Ascending aorta (tissue), 2 donors: Measurements from ENCODE around the gene NECAB3. TPM values are rescaled to one million over a fixed set of nuclear protein-coding genes. Genes with fewer than 3 reads are reported as not detected.

Source experiments
- DNase-seq, 2 donors: peaks; one replicate each; pipeline ENCODE4 v3.0.0-alpha.2; 2019; ENCODE audit warnings: low spot score in 2 of 2
- H3K27ac ChIP-seq, 2 donors: fragments of 200-600 bp; sonication (generic); one replicate each; pipeline ENCODE4 v1.5.1; 2016 to 2017; ENCODE audit warnings: mild to moderate bottlenecking in 1 of 2
- H3K27me3 ChIP-seq: fragments of 200-600 bp; sonication (generic); one replicate; pipeline ENCODE4 v1.5.1; 2017
- H3K36me3 ChIP-seq, 2 donors: fragments of 200-600 bp; sonication (generic); one replicate each; pipeline ENCODE4 v1.5.1; 2016
- H3K4me1 ChIP-seq, 2 donors: fragments of 200-600 bp; sonication (generic); one replicate each; pipeline ENCODE4 v1.5.1; 2016 to 2017; ENCODE audit warnings: mild to moderate bottlenecking in 1 of 2
- H3K4me3 ChIP-seq, 2 donors: fragments of 200-600 bp; sonication (generic); one replicate each; pipeline ENCODE4 v1.5.1; 2016 to 2017; ENCODE audit warnings: mild to moderate bottlenecking in 1 of 2
- H3K9me3 ChIP-seq, 2 donors: fragments of 200-600 bp; sonication (generic); one replicate each; pipeline ENCODE4 v1.5.1; 2016
- CTCF ChIP-seq, 3 experiments: fragments of 200-600 bp in 2 of 3; fragments of 450-650 bp in 1 of 3; sonication (generic) in 2 of 3; IDR thresholded peaks; one replicate each; pipeline ENCODE4 v1.5.1; 2016 to 2019; ENCODE audit warnings: antibody characterized with exemption in 3 of 3, mild to moderate bottlenecking in 1 of 3, moderate library complexity in 1 of 3
- intact Hi-C: fragments of 100-400 bp; cut with DNase I; formaldehyde crosslinking; loops from one replicate; pipeline ENCODE4 v1.15.1; 2023
- total RNA-seq: library from RNA; depleted of rRNA; stranded (reverse); fragments of >200 nt; gene quantifications from one replicate; pipeline ENCODE4 v1.1.0, GENCODE V29; 2016

NECAB3 gene
- total RNA-seq, 1 donor from 2014 or later = 21.3 TPM

DNA sequence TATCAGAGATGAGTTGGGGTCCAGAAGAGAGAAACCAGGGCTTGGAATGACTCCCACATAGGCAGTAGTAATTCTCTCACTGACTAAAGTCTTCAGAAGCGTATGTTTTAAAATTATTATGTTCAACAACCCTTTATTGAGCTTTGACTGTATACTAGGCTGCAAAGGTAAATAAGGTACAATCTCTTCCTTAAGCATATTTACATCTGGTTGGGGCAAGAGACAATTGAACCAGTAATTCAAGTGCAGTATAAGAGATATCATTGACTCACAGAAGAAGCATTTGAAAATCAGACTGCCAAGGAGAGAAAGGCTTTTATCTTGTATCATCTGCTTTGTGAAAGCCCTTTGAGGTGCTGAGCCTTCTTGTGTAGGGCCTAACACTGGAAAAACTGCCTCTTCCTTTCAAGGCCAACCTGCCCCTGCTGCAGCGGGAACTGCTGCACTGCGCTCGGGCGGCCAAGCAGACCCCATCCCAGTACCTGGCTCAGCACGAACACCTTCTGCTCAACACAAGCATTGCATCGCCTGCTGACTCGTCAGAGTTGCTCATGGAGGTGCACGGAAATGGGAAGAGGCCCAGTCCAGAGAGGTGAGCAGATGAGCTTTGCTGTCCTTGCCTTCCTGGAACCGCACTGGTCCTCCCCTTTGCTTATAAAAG lies 51.4 kb downstream of the NECAB3 start:
- TF ChIP-seq CTCF (IDR thresholded peaks at IDR 0.05) = no peak
- no peaks in the 10 kb centered on the region for H3K27me3 ChIP-seq
- peaks cover 31 to 48% of the 10 kb centered on the region in 2 donors for H3K36me3 ChIP-seq

GRCh38 chr20:33621717-33622400 lies 52.4 kb downstream of the NECAB3 start:
- intact Hi-C loops = no loop called here

More for the DNA sequence above, 51.4 kb downstream of the NECAB3 start:
- H3K4me3 ChIP-seq = no peak overlapping the region
- H3K9me3 ChIP-seq = no peaks in the 10 kb centered on the region
- no peak for DNase-seq
- intact Hi-C loops = no loop called here
- no peaks in the 10 kb centered on the region for H3K4me1 ChIP-seq
- no peak overlapping the region for H3K27ac ChIP-seq

DNA sequence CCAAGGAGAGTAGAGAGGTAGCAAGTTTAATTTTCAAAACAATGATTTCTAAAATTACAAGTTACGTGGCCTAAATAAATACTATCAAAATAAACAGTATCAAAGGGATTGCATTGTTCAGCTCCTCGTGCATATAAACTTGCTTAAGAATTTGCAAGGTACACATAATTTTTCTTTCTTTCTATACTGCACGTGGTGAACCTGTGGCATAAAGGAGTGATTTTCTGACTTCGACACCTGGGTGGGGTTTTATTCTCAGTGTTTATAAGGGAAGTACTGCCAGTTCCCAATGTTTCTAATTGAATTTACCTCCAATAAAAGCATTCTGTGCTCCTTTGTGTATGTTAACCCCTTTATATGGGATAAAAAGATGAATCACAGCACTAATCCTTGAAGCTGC lies 62.2 kb downstream of the NECAB3 start:
- Histone ChIP-seq H3K4me1 (no peaks in the 10 kb centered on the region), H3K4me3 (no peak overlapping the region), H3K27ac (no peak overlapping the region), H3K36me3 (peaks cover 25 to 49% of the 10 kb centered on the region in 2 donors), H3K27me3 (no peaks in the 10 kb centered on the region), H3K9me3 (no peaks in the 10 kb centered on the region)
- no peak for DNase-seq
- TF ChIP-seq CTCF (IDR thresholded peaks at IDR 0.05) = no peak
- intact Hi-C loops = no loop called here

More at GRCh38 chr20:33621717-33622400, 52.4 kb downstream of the NECAB3 start:
- DNase-seq = no peak
- Histone ChIP-seq H3K4me3 (no peak overlapping the region), H3K27ac (no peak overlapping the region), H3K27me3 (no peaks in the 10 kb centered on the region), H3K4me1 (no peaks in the 10 kb centered on the region), H3K9me3 (no peaks in the 10 kb centered on the region), H3K36me3 (peaks cover 29 to 41% of the 10 kb centered on the region in 2 donors)
- TF ChIP-seq CTCF (IDR thresholded peaks at IDR 0.05) = no peak

DNA sequence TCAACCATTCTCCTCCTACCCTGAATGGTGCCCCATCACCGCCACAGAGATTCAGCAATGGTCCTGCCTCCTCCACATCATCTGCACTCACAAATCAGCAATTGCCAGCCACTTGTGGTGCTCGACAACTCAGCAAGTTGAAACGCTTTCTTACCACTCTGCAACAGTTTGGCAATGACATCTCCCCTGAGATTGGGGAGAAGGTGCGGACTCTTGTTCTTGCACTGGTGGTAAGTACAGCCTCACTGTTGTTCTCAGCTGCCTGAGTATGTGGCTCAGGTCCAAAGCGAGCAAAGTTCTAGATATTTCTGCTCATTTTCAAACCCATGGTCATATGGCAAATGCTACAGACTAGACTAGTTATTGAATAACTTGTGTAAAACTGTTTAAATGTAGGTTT lies 63.1 kb downstream of the NECAB3 start:
- Histone ChIP-seq H3K9me3 (no peaks in the 10 kb centered on the region), H3K36me3 (peaks cover 25 to 53% of the 10 kb centered on the region in 2 donors), H3K4me3 (no peak overlapping the region), H3K27me3 (no peaks in the 10 kb centered on the region), H3K27ac (no peak overlapping the region), H3K4me1 (no peaks in the 10 kb centered on the region)
- intact Hi-C loops = no loop called here
- no peak for TF ChIP-seq CTCF (IDR thresholded peaks at IDR 0.05)
- DNase-seq = no peak

GRCh38 chr20:33609504-33609903 lies 64.7 kb downstream of the NECAB3 start:
- H3K27ac ChIP-seq = no peak overlapping the region
- intact Hi-C loops = no loop called here
- TF ChIP-seq CTCF (IDR thresholded peaks at IDR 0.05) = no peak
- DNase-seq = no peak
- no peaks in the 10 kb centered on the region for H3K9me3 ChIP-seq
- no peaks in the 10 kb centered on the region for H3K4me1 ChIP-seq
- no peaks in the 10 kb centered on the region for H3K27me3 ChIP-seq
- H3K4me3 ChIP-seq = no peak overlapping the region
- peaks cover 19 to 42% of the 10 kb centered on the region in 2 donors for H3K36me3 ChIP-seq

Other genes with a start within 250 kb of the NECAB3 start
- 108 TPM for gene SNTA1, start 230.7 kb downstream of the NECAB3 start, total RNA-seq
- 22.4 TPM for gene CBFA2T2, start 184.3 kb downstream of the NECAB3 start, total RNA-seq
- gene C20orf144, start 12.1 kb downstream of the NECAB3 start, total RNA-seq = not detected
- gene ACTL10, start 7.5 kb downstream of the NECAB3 start, total RNA-seq = 26.3 TPM
- 0.53 TPM for gene E2F1, start 12.0 kb upstream of the NECAB3 start, total RNA-seq
- 38.0 TPM for gene PXMP4, start 45.9 kb upstream of the NECAB3 start, total RNA-seq
- 4.5 TPM for gene ZNF341, start 57.6 kb upstream of the NECAB3 start, total RNA-seq
- 42.8 TPM for gene CHMP4B, start 136.9 kb upstream of the NECAB3 start, total RNA-seq